Measurements from ENCODE around the gene MND1. TPM values are rescaled to one million over a fixed set of nuclear protein-coding genes. Genes with fewer than 3 reads are reported as not detected.

Gene MND1
- total RNA-seq, 2 experiments from 2014 or later, result 29.1 to 31.8 TPM

- DNase-seq (no peak), ATAC-seq (ENCODE audit: low read depth) (no peak)
- H3K27ac Mint-ChIP-seq, result no peak overlapping the region
- H3K4me3 Mint-ChIP-seq, result no peak overlapping the region
- peaks cover 6% of the 10 kb centered on the region for H3K4me1 Mint-ChIP-seq
- POLR2A ChIA-PET, result no interaction called here
- no peaks in the 10 kb centered on the region for H3K36me3 Mint-ChIP-seq
- no peaks in the 10 kb centered on the region for H3K9me3 Mint-ChIP-seq
- H3K27me3 Mint-ChIP-seq, result peaks cover 13% of the 10 kb centered on the region
Measured at GRCh38 chr4:153333874-153334273, 10.6 kb upstream of the MND1 start.

GRCh38 chr4:153335665-153336064 is 8.8 kb upstream of the MND1 start:
- peaks cover 6% of the 10 kb centered on the region for H3K4me1 Mint-ChIP-seq
- H3K9me3 Mint-ChIP-seq, result no peaks in the 10 kb centered on the region
- POLR2A ChIA-PET, result no interaction called here
- H3K36me3 Mint-ChIP-seq, result no peaks in the 10 kb centered on the region
- no peak overlapping the region for H3K4me3 Mint-ChIP-seq
- H3K27ac Mint-ChIP-seq, result no peak overlapping the region
- no peak for ATAC-seq (ENCODE audit: low read depth)
- peaks cover 17% of the 10 kb centered on the region for H3K27me3 Mint-ChIP-seq
- DNase-seq, result no peak

- Mint-ChIP-seq H3K27me3 (peaks cover 24% of the 10 kb centered on the region), H3K4me3 (no peak overlapping the region), H3K4me1 (peaks cover 16% of the 10 kb centered on the region)
Measured at GRCh38 chr4:153337686-153338085, 6.8 kb upstream of the MND1 start.

GRCh38 chr4:153341575-153342090 is 2.9 kb upstream of the MND1 start:
- no peak for ATAC-seq (ENCODE audit: low read depth)
- H3K36me3 Mint-ChIP-seq, result no peaks in the 10 kb centered on the region
- POLR2A ChIA-PET, result no interaction called here

More at GRCh38 chr4:153337686-153338085, 6.8 kb upstream of the MND1 start:
- POLR2A ChIA-PET, result no interaction called here
- no peaks in the 10 kb centered on the region for H3K36me3 Mint-ChIP-seq
- DNase-seq (no peak), ATAC-seq (ENCODE audit: low read depth) (no peak)
- no peaks in the 10 kb centered on the region for H3K9me3 Mint-ChIP-seq
- H3K27ac Mint-ChIP-seq, result no peak overlapping the region

GRCh38 chr4:153342751-153343552 is 1.5 kb upstream of the MND1 start:
- POLR2A ChIA-PET, result no interaction called here

More at GRCh38 chr4:153341575-153342090, 2.9 kb upstream of the MND1 start:
- Mint-ChIP-seq H3K27me3 (peaks cover 22% of the 10 kb centered on the region), H3K27ac (no peak overlapping the region), H3K9me3 (no peaks in the 10 kb centered on the region), H3K4me1 (peaks cover 15% of the 10 kb centered on the region), H3K4me3 (no peak overlapping the region)
- no peak for DNase-seq

GRCh38 chr4:153345012-153345981 is 809 bp downstream of the MND1 start:
- H3K9me3 Mint-ChIP-seq, result no peaks in the 10 kb centered on the region
- H3K27me3 Mint-ChIP-seq, result peaks cover 15% of the 10 kb centered on the region
- peak overlapping the region; percentile 96 for H3K4me3 Mint-ChIP-seq
- ATAC-seq (ENCODE audit: low read depth), result peak; percentile 48
- DNase-seq, result peak; percentile 30
- peaks cover 36% of the 10 kb centered on the region for H3K4me1 Mint-ChIP-seq
- POLR2A ChIA-PET, result interaction anchor here (0.6 to 4.4 kb wide), 15 partner anchors 9 to 298 kb away, joined by 3 to 32 read pairs (median 4); partner anchors contain the start of gene TMEM131L
- peak overlapping the region; percentile 93 for H3K27ac Mint-ChIP-seq
- H3K36me3 Mint-ChIP-seq, result peaks cover 15% of the 10 kb centered on the region

More at GRCh38 chr4:153342751-153343552, 1.5 kb upstream of the MND1 start:
- Mint-ChIP-seq H3K27me3 (peaks cover 20% of the 10 kb centered on the region), H3K27ac (no peak overlapping the region), H3K4me3 (no peak overlapping the region), H3K36me3 (peaks cover 4% of the 10 kb centered on the region), H3K4me1 (peaks cover 27% of the 10 kb centered on the region), H3K9me3 (no peaks in the 10 kb centered on the region)
- ATAC-seq (ENCODE audit: low read depth) (no peak), DNase-seq (no peak)

- POLR2A ChIA-PET, result interaction anchor here (0.9 to 4.4 kb wide), 9 partner anchors 8 to 297 kb away, joined by 3 to 32 read pairs (median 8); partner anchors contain the start of gene TMEM131L
- Mint-ChIP-seq H3K27me3 (peaks cover 9% of the 10 kb centered on the region), H3K4me3 (peak overlapping the region; percentile 96), H3K4me1 (peaks cover 37% of the 10 kb centered on the region), H3K36me3 (peaks cover 18% of the 10 kb centered on the region), H3K9me3 (no peaks in the 10 kb centered on the region), H3K27ac (no peak overlapping the region)
- DNase-seq (no peak), ATAC-seq (ENCODE audit: low read depth) (no peak)
Measured at GRCh38 chr4:153346031-153346430, 1.5 kb downstream of the MND1 start.

- H3K4me3 Mint-ChIP-seq, result peak overlapping the region; percentile 46
- peaks cover 33% of the 10 kb centered on the region for H3K4me1 Mint-ChIP-seq
- peaks cover 5% of the 10 kb centered on the region for H3K27me3 Mint-ChIP-seq
- DNase-seq, result no peak
- no peak for ATAC-seq (ENCODE audit: low read depth)
- H3K36me3 Mint-ChIP-seq, result peaks cover 22% of the 10 kb centered on the region
- no peaks in the 10 kb centered on the region for H3K9me3 Mint-ChIP-seq
- H3K27ac Mint-ChIP-seq, result no peak overlapping the region
- POLR2A ChIA-PET, result interaction anchor here (1.8 to 4.4 kb wide), 6 partner anchors 8 to 297 kb away, joined by 6 to 32 read pairs (median 8); partner anchors contain the start of gene TMEM131L
Measured at GRCh38 chr4:153346563-153346962, 2.1 kb downstream of the MND1 start.

- Mint-ChIP-seq H3K9me3 (no peaks in the 10 kb centered on the region), H3K36me3 (peaks cover 22% of the 10 kb centered on the region), H3K27me3 (peaks cover 5% of the 10 kb centered on the region), H3K4me3 (peak overlapping the region; percentile 17), H3K4me1 (peaks cover 30% of the 10 kb centered on the region), H3K27ac (no peak overlapping the region)
- POLR2A ChIA-PET, result interaction anchor here (4.4 kb wide), 1 partner anchor 121 kb away, joined by 32 read pairs; the partner anchor contains the start of gene TMEM131L
- DNase-seq, result no peak
- ATAC-seq (ENCODE audit: low read depth), result no peak
Measured at GRCh38 chr4:153347117-153347516, 2.6 kb downstream of the MND1 start.

GRCh38 chr4:153348006-153348405 is 3.5 kb downstream of the MND1 start:
- H3K27me3 Mint-ChIP-seq, result peaks cover 2% of the 10 kb centered on the region
- ATAC-seq (ENCODE audit: low read depth) (no peak), DNase-seq (no peak)
- POLR2A ChIA-PET, result interaction anchor here (0.7 to 1.6 kb wide), 2 partner anchors 79 to 118 kb away, joined by 3 to 4 read pairs; partner anchors contain the start of gene TMEM131L
- H3K36me3 Mint-ChIP-seq, result peaks cover 24% of the 10 kb centered on the region
- peaks cover 31% of the 10 kb centered on the region for H3K4me1 Mint-ChIP-seq
- H3K4me3 Mint-ChIP-seq, result peak overlapping the region; percentile 17
- no peaks in the 10 kb centered on the region for H3K9me3 Mint-ChIP-seq
- H3K27ac Mint-ChIP-seq, result no peak overlapping the region

- peaks cover 34% of the 10 kb centered on the region for H3K4me1 Mint-ChIP-seq
- DNase-seq, result no peak
Measured at GRCh38 chr4:153349206-153349805, 4.8 kb downstream of the MND1 start.

GRCh38 chr4:153362184-153362583 is 17.7 kb downstream of the MND1 start:
- POLR2A ChIA-PET, result no interaction called here
- no peak for ATAC-seq (ENCODE audit: low read depth)
- H3K4me3 Mint-ChIP-seq, result no peak overlapping the region

More at GRCh38 chr4:153349206-153349805, 4.8 kb downstream of the MND1 start:
- Mint-ChIP-seq H3K27ac (no peak overlapping the region), H3K4me3 (no peak overlapping the region), H3K36me3 (peaks cover 29% of the 10 kb centered on the region), H3K9me3 (no peaks in the 10 kb centered on the region), H3K27me3 (no peaks in the 10 kb centered on the region)
- POLR2A ChIA-PET, result interaction anchor here (1.3 to 1.6 kb wide), 2 partner anchors 78 to 116 kb away, joined by 4 read pairs; no protein-coding TSS in a partner anchor
- ATAC-seq (ENCODE audit: low read depth), result no peak

More at GRCh38 chr4:153362184-153362583, 17.7 kb downstream of the MND1 start:
- no peaks in the 10 kb centered on the region for H3K27me3 Mint-ChIP-seq
- peaks cover 74% of the 10 kb centered on the region for H3K36me3 Mint-ChIP-seq
- peaks cover 4% of the 10 kb centered on the region for H3K4me1 Mint-ChIP-seq
- H3K9me3 Mint-ChIP-seq, result peaks cover 3% of the 10 kb centered on the region
- DNase-seq, result no peak
- no peak overlapping the region for H3K27ac Mint-ChIP-seq

All from activated naive CD8-positive, alpha-beta T cell treated with anti-CD3 and anti-CD28 coated beads, Interleukin-2, amount 10 ng/mL, durations not matched to agents 7 days and 5 days (primary cell).